HepG2 (cell line): ENCODE data around the gene OSBPL2. TPM values are rescaled to one million over a fixed set of nuclear protein-coding genes. Genes with fewer than 3 reads are reported as not detected.

Experiments used
- AGO2 ChIP-seq: fragments of 200-400 bp; formaldehyde crosslinking; optimal IDR thresholded peaks from 2 replicates; pipeline ENCODE3; 2017; ENCODE audit warnings: mild to moderate bottlenecking, low read depth, low read length, moderate library complexity
- ATF3 ChIP-seq: sonication (generic); formaldehyde crosslinking; IDR thresholded peaks from 2 replicates; pipeline ENCODE4 v1.4.0; 2020; ENCODE audit warnings: missing genetic modification reagents
- DR1 ChIP-seq: sonication (generic); formaldehyde crosslinking; IDR thresholded peaks from 2 replicates; pipeline ENCODE4 v1.8.0; 2021; ENCODE audit warnings: mild to moderate bottlenecking, missing genetic modification reagents, inconsistent platforms
- HINFP ChIP-seq: sonication (generic); formaldehyde crosslinking; IDR thresholded peaks from 2 replicates; pipeline ENCODE4 v1.4.0; 2020; ENCODE audit warnings: low read depth, mild to moderate bottlenecking, missing genetic modification reagents
- IKZF1 ChIP-seq: fragments of 450-650 bp; IDR thresholded peaks from 2 replicates; pipeline ENCODE4 v1.7.1; 2016
- LRRFIP1 ChIP-seq: sonication (generic); formaldehyde crosslinking; conservative IDR thresholded peaks from 2 replicates; pipeline ENCODE4 v1.4.0; 2020; ENCODE audit warnings: missing genetic modification reagents
- MAF1 ChIP-seq: sonication (generic); formaldehyde crosslinking; IDR thresholded peaks from 2 replicates; pipeline ENCODE4 v1.5.0; 2020; ENCODE audit warnings: missing genetic modification reagents, borderline replicate concordance
- NFYB ChIP-seq: sonication (generic); formaldehyde crosslinking; IDR thresholded peaks from 2 replicates; pipeline ENCODE4 v1.4.0; 2020; ENCODE audit warnings: missing genetic modification reagents
- PCBP1 ChIP-seq: fragments of 200-400 bp; formaldehyde crosslinking; IDR thresholded peaks from 2 replicates; pipeline ENCODE4 v1.6.1; 2017; ENCODE audit warnings: mild to moderate bottlenecking, low read depth, low read length, borderline replicate concordance
- RARA ChIP-seq: IDR thresholded peaks from 2 replicates; pipeline ENCODE4 v1.6.1; 2016; ENCODE audit warnings: missing genetic modification reagents, missing compliant biosample characterization
- SOX5 ChIP-seq: IDR thresholded peaks from 2 replicates; pipeline ENCODE4 v1.6.1; 2016; ENCODE audit warnings: borderline replicate concordance
- SP1 ChIP-seq, 2 experiments: fragments of 450-650 bp in 1 of 2; sonication (generic) in 1 of 2; formaldehyde crosslinking in 1 of 2; IDR thresholded peaks; 2 replicates each; pipeline versions ENCODE4 v1.4.0 to v1.6.1; 2016 to 2020; ENCODE audit warnings: missing genetic modification reagents in 1 of 2
- SUZ12 ChIP-seq: fragments of 150-350 bp; IDR thresholded peaks from 2 replicates; pipeline ENCODE4 v1.6.1; 2014; ENCODE audit warnings: low read depth, low read length
- TERF1 ChIP-seq: sonication (generic); formaldehyde crosslinking; IDR thresholded peaks from 2 replicates; pipeline ENCODE4 v1.8.0; 2022; ENCODE audit warnings: mild to moderate bottlenecking, missing genetic modification reagents, moderate library complexity
- YEATS4 ChIP-seq: sonication (generic); formaldehyde crosslinking; IDR thresholded peaks from 2 replicates; pipeline ENCODE4 v1.4.0; 2020; ENCODE audit warnings: missing genetic modification reagents, borderline replicate concordance
- ZMYM2 ChIP-seq: sonication (generic); formaldehyde crosslinking; IDR thresholded peaks from 2 replicates; pipeline ENCODE4 v1.8.0; 2022; ENCODE audit warnings: mild to moderate bottlenecking, missing genetic modification reagents
- ZNF317 ChIP-seq: sonication (generic); formaldehyde crosslinking; IDR thresholded peaks from 2 replicates; pipeline ENCODE4 v1.5.0; 2020; ENCODE audit warnings: mild to moderate bottlenecking, missing genetic modification reagents
- ZNF430 ChIP-seq: sonication (generic); formaldehyde crosslinking; IDR thresholded peaks from 2 replicates; pipeline ENCODE4 v1.9.0; 2021; ENCODE audit warnings: mild to moderate bottlenecking, missing genetic modification reagents
- ZNF503 ChIP-seq: sonication (generic); formaldehyde crosslinking; IDR thresholded peaks from 2 replicates; pipeline ENCODE4 v1.4.0; 2020; ENCODE audit warnings: missing genetic modification reagents
- ZNF512B ChIP-seq: sonication (generic); formaldehyde crosslinking; IDR thresholded peaks from 2 replicates; pipeline ENCODE4 v1.5.1; 2020; ENCODE audit warnings: missing genetic modification reagents, mild to moderate bottlenecking, borderline replicate concordance
- polyA plus RNA-seq, 8 experiments: library from polyadenylated mRNA; depleted of rRNA in 3 of 8; stranded (reverse) in 7 of 8; unstranded in 1 of 8; fragments of >200 nt; fragmentation: Illumina TruSeq in 4 of 8; extraction: Trizol in 4 of 8; gene quantifications; 2 replicates each; pipeline versions ENCODE4 v1.2.1 to v1.2.3, GENCODE V29; 2011 to 2016; ENCODE audit warnings: low read depth in 4 of 8, missing spikeins in 1 of 8, mixed read lengths in 1 of 8; ENCODE audit not compliant: insufficient read depth in 1 of 8
- total RNA-seq, 5 experiments: library from RNA; depleted of rRNA; stranded (reverse); fragments of >200 nt; fragmentation: Illumina TruSeq; extraction: Trizol; gene quantifications; 2 replicates each; pipeline ENCODE4 v1.2.3, GENCODE V29; 2016; ENCODE audit warnings: low read depth in 1 of 5

OSBPL2 gene
- total and polyA plus RNA-seq, 2 of the 13 experiments (the other 11 are each of a cell fraction or from before 2014, with no cell fraction given), result 18.5 to 37.4 TPM

GRCh38 chr20:62301773-62302340 is 63.5 kb downstream of the OSBPL2 start (continued):
- TF ChIP-seq ZNF503, result peak; percentile 81; the same call in 1 of the 2 replicates
- peak; percentile 47; the same call in 1 of the 2 replicates for TF ChIP-seq DR1 (CRISPR knock-in tag)
- TF ChIP-seq TERF1 (CRISPR knock-in tag), result no peak
- TF ChIP-seq MAF1 (CRISPR knock-in tag), result peak; percentile 84; the same call in 1 of the 2 replicates
- peak; percentile 90; the same call in 1 of the 2 replicates for TF ChIP-seq PCBP1
- TF ChIP-seq LRRFIP1, result peak; percentile 88; the same call in 1 of the 2 replicates
- no peak for TF ChIP-seq IKZF1
- TF ChIP-seq AGO2, result no peak
- TF ChIP-seq ZMYM2 (CRISPR knock-in tag), result peak; percentile 100
- TF ChIP-seq NFYB, result peak; percentile 48
- TF ChIP-seq ZNF430, result peak; percentile 91
- TF ChIP-seq ZNF317, result peak; percentile 92
- peak; percentile 82 for TF ChIP-seq HINFP (CRISPR knock-in tag)
- peak; percentile 82 for TF ChIP-seq ATF3 (CRISPR knock-in tag)
- no peak for TF ChIP-seq ZNF512B (CRISPR knock-in tag)
- TF ChIP-seq SOX5 (CRISPR knock-in tag), result peak; percentile 86
- TF ChIP-seq YEATS4, result peak; percentile 12; the same call in 1 of the 2 replicates
- no peak for TF ChIP-seq SUZ12
- no peak for TF ChIP-seq SP1 (IDR thresholded peaks at IDR 0.05)
- TF ChIP-seq SP1 (CRISPR knock-in tag; IDR thresholded peaks at IDR 0.05), result peak; percentile 78
- peak; percentile 84 for TF ChIP-seq RARA (CRISPR knock-in tag)
